Erythroblast (primary cell): ENCODE results near the gene CARD14.

ENCODE experiments used
- GATA1 ChIP-seq: IDR thresholded peaks from 2 replicates; pipeline ENCODE4 v1.6.1; 2011; ENCODE audit warnings: low read depth, mild to moderate bottlenecking, control low read depth, low read length, moderate library complexity
- POLR2A ChIP-seq: IDR thresholded peaks from 2 replicates; pipeline ENCODE4 v1.6.1; 2011; ENCODE audit warnings: mild to moderate bottlenecking, low read length

DNA sequence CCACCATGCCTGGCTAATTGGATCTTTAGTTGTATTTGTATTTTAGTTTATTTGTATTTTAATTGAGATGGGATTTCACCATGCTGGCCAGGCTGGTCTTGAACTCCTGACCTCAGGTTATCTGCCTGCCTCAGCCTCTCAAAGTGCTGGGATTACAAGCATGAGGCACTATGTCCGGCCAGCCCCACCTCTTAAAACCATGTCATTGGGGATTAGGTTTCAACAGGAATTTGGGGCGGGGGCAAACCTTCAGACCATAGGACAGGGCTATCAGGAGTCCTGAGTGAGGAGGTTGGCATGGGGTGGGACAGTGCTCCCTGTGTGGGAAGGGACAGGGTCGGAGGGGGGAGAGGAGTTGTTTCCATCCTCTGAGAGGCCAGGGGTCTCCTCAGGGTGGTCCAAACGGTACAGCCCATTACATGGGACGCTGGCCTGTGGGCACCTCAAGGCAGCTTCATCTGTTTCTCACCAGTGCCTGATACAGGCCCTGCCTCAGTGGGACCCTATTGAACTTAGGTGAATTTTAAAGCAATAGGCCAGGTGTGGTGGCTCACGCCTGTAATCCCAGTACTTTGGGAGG is 46.8 kb upstream of the CARD14 start:
- TF ChIP-seq POLR2A (no peak), GATA1 (no peak)
